ENCODE results near the gene ALKAL2. TPM values are rescaled to one million over a fixed set of nuclear protein-coding genes. Genes with fewer than 3 reads are reported as not detected.
A peak's percentile ranks its signal among the peaks of the same experiment; 100 is the strongest.

The ALKAL2 gene
- total and polyA plus RNA-seq, 9 of the 15 experiments (the other 6 are each of a cell fraction or from before 2014, with no cell fraction given), result not detected

- TF ChIP-seq ZBTB33 (CRISPR knock-in tag; IDR thresholded peaks at IDR 0.05), result peak; percentile 97
- TF ChIP-seq MGA (IDR thresholded peaks at IDR 0.05), result peak; percentile 71; the same call in 1 of the 2 replicates
- TF ChIP-seq, protein P1, sequence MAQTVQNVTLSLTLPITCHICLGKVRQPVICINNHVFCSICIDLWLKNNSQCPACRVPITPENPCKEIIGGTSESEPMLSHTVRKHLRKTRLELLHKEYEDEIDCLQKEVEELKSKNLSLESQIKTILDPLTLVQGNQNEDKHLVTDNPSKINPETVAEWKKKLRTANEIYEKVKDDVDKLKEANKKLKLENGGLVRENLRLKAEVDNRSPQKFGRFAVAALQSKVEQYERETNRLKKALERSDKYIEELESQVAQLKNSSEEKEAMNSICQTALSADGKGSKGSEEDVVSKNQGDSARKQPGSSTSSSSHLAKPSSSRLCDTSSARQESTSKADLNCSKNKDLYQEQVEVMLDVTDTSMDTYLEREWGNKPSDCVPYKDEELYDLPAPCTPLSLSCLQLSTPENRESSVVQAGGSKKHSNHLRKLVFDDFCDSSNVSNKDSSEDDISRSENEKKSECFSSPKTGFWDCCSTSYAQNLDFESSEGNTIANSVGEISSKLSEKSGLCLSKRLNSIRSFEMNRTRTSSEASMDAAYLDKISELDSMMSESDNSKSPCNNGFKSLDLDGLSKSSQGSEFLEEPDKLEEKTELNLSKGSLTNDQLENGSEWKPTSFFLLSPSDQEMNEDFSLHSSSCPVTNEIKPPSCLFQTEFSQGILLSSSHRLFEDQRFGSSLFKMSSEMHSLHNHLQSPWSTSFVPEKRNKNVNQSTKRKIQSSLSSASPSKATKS (CRISPR knock-in tag; IDR thresholded peaks at IDR 0.05), result no peak
- TF ChIP-seq OTX1 (CRISPR knock-in tag; IDR thresholded peaks at IDR 0.05), result no peak
- TF ChIP-seq, protein P2, sequence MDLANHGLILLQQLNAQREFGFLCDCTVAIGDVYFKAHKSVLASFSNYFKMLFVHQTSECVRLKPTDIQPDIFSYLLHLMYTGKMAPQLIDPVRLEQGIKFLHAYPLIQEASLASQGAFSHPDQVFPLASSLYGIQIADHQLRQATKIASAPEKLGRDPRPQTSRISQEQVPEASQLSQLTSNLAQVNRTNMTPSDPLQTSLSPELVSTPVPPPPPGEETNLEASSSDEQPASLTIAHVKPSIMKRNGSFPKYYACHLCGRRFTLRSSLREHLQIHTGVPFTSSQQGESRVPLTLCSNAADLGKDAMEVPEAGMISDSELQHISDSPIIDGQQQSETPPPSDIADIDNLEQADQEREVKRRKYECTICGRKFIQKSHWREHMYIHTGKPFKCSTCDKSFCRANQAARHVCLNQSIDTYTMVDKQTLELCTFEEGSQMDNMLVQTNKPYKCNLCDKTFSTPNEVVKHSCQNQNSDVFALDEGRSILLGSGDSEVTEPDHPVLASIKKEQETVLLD (IDR thresholded peaks at IDR 0.05), result no peak
- no peak for TF ChIP-seq ZNF778 (CRISPR knock-in tag; IDR thresholded peaks at IDR 0.05)
- TF ChIP-seq ZNF354B (CRISPR knock-in tag; IDR thresholded peaks at IDR 0.05), result no peak
- no peak for TF ChIP-seq ZNF133 (CRISPR knock-in tag; IDR thresholded peaks at IDR 0.05)
- no peak for TF ChIP-seq GATA2 (CRISPR knock-in tag; IDR thresholded peaks at IDR 0.05)
- TF ChIP-seq TGIF2 (CRISPR knock-in tag; IDR thresholded peaks at IDR 0.05), result 0 out of 2 replicates have a peak, but pooled peaks have one; percentile 5
Measured at GRCh38 chr2:263774-264492, 24.0 kb downstream of the ALKAL2 start, which contains the start of gene SH3YL1 (continued).
